ENCODE measurements around the gene KRTAP10-3. TPM values are rescaled to one million over a fixed set of nuclear protein-coding genes. Genes with fewer than 3 reads are reported as not detected.

KRTAP10-3 gene
- total RNA-seq, 1 donor from 2014 or later = not detected

- H3K27me3 ChIP-seq (ENCODE audit: control insufficient read depth, insufficient read depth, low read length) = no peaks in the 10 kb centered on the region
- H3K36me3 ChIP-seq (ENCODE audit: control insufficient read depth, insufficient read depth, low read length) = no peaks in the 10 kb centered on the region
- no peak for DNase-seq (ENCODE audit: low read depth)
- H3K4me3 ChIP-seq (ENCODE audit: low read depth, low read length) = no peak overlapping the region
- no peak for TF ChIP-seq CTCF (IDR thresholded peaks at IDR 0.05; ENCODE audit: insufficient read depth, low read length, poor library complexity, severe bottlenecking)
Observed at GRCh38 chr21:44518686-44519085, 39.9 kb downstream of the KRTAP10-3 start.

DNA sequence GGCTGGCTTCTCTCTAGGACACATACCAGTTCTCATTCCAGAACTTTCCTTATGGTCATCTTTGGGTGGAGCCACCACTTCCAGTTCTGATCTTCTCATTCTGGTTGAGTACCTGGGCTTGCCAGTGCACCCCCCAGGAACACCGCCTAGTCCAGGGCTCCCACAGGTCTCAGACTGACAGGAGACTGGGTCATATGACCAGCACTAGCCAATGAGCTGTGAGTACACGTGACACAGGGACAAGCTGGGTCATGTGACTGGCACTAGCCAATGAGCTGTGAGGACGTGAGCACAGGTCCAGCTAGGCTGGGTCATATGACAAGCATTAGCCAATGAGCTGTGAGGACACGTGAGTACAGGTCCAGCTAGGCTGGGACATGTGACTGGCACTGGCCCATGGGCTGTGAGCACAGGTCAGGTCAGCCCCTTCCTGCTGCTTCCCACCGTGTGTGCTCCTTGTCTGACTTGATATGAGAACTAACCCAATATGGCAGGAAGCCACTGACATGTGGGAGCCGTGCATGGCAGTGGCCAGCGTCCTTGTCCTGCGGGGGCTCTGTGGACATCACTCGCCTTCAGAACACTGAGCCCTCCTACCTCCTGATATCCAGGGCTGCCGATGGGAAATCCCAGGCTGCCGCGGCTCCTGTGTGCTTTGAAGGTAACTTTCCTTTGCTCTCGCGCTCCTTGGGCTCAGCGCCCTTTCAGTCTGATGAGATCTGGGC, 41.3 kb downstream of the KRTAP10-3 start:
- H3K36me3 ChIP-seq (ENCODE audit: control insufficient read depth, insufficient read depth, low read length) = no peaks in the 10 kb centered on the region
- no peaks in the 10 kb centered on the region for H3K27me3 ChIP-seq (ENCODE audit: control insufficient read depth, insufficient read depth, low read length)
- H3K4me3 ChIP-seq (ENCODE audit: low read depth, low read length) = no peak overlapping the region
- no peak for DNase-seq (ENCODE audit: low read depth)
- TF ChIP-seq CTCF (IDR thresholded peaks at IDR 0.05; ENCODE audit: insufficient read depth, low read length, poor library complexity, severe bottlenecking) = no peak

GRCh38 chr21:44516828-44517174, 41.8 kb downstream of the KRTAP10-3 start:
- DNase-seq (ENCODE audit: low read depth) = no peak
- Histone ChIP-seq H3K4me3 (ENCODE audit: low read depth, low read length) (no peak overlapping the region), H3K36me3 (ENCODE audit: control insufficient read depth, insufficient read depth, low read length) (no peaks in the 10 kb centered on the region), H3K27me3 (ENCODE audit: control insufficient read depth, insufficient read depth, low read length) (peaks cover 2% of the 10 kb centered on the region)
- no peak for TF ChIP-seq CTCF (IDR thresholded peaks at IDR 0.05; ENCODE audit: insufficient read depth, low read length, poor library complexity, severe bottlenecking)

DNA sequence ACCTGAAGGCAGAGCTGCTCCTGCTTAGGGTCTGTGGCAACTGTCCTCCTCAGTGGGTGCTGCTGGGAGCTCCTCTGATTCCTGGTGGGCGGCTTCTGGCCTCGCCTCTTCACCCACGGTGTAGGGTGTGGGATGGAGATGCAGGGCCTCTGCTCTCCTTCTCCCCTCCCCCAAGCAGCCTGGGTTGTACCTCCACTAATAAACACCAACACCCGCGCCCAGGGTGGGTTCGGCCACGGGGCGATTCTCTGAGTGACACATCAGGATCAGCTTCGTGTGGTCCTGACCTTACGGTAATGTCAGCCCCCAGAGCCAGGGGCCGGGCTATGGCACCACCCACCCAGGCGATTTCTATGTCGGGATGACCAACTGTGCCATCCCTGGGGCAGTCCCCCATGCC, 42.3 kb downstream of the KRTAP10-3 start:
- H3K27me3 ChIP-seq (ENCODE audit: control insufficient read depth, insufficient read depth, low read length) = peaks cover 2% of the 10 kb centered on the region
- DNase-seq (ENCODE audit: low read depth) = no peak
- no peak for TF ChIP-seq CTCF (IDR thresholded peaks at IDR 0.05; ENCODE audit: insufficient read depth, low read length, poor library complexity, severe bottlenecking)
- no peaks in the 10 kb centered on the region for H3K36me3 ChIP-seq (ENCODE audit: control insufficient read depth, insufficient read depth, low read length)
- H3K4me3 ChIP-seq (ENCODE audit: low read depth, low read length) = no peak overlapping the region

- no peak for TF ChIP-seq CTCF (IDR thresholded peaks at IDR 0.05; ENCODE audit: insufficient read depth, low read length, poor library complexity, severe bottlenecking)
- Histone ChIP-seq H3K36me3 (ENCODE audit: control insufficient read depth, insufficient read depth, low read length) (no peaks in the 10 kb centered on the region), H3K27me3 (ENCODE audit: control insufficient read depth, insufficient read depth, low read length) (peaks cover 2% of the 10 kb centered on the region), H3K4me3 (ENCODE audit: low read depth, low read length) (no peak overlapping the region)
- DNase-seq (ENCODE audit: low read depth) = no peak
Observed at GRCh38 chr21:44515359-44516165, 43.0 kb downstream of the KRTAP10-3 start.

All from kidney epithelial cell (primary cell).